LNCaP clone FGC (cell line): ENCODE measurements around the gene HTR4.

ENCODE experiments used
- DNase-seq: peaks from one replicate; pipeline ENCODE4 v3.0.0-alpha.2; 2011; ENCODE audit warnings: low read depth
- H3K4me3 ChIP-seq: 2 replicates; pipeline ENCODE4 v1.5.1; 2011; ENCODE audit warnings: mild to moderate bottlenecking, low read depth, low read length, control low read depth
- CTCF ChIP-seq: IDR thresholded peaks from 2 replicates; pipeline ENCODE4 v1.5.1; 2012; ENCODE audit warnings: mild to moderate bottlenecking; ENCODE audit not compliant: control insufficient read depth, insufficient read depth; ENCODE audit errors: extremely low read depth

The HTR4 gene

DNA sequence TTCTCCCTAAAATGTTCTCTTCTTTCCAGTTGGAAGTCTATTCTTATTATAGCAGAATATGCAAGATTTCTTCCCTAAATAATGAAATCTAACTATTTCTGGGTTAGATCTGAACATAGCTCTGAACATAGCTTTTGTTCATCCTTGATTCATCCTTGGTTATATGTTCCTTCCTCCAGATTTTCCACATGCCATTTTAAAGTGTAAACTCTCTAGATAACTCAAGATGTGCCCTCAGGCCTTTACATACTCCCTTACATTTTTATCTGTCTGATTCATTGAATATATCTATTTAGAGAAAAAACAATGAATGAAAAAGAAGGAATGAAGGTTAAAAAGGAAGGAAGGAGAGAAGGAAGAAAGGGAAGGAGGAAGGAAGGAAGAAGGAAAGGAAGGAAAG lies 169.7 kb downstream of the HTR4 start:
- DNase-seq = no peak
- TF ChIP-seq CTCF = no peak

GRCh38 chr5:148483750-148484149 lies 170.6 kb downstream of the HTR4 start:
- no peak for DNase-seq
- no peak overlapping the region for H3K4me3 ChIP-seq
- no peak for TF ChIP-seq CTCF

More for the DNA sequence above, 169.7 kb downstream of the HTR4 start:
- H3K4me3 ChIP-seq = no peak overlapping the region

DNA sequence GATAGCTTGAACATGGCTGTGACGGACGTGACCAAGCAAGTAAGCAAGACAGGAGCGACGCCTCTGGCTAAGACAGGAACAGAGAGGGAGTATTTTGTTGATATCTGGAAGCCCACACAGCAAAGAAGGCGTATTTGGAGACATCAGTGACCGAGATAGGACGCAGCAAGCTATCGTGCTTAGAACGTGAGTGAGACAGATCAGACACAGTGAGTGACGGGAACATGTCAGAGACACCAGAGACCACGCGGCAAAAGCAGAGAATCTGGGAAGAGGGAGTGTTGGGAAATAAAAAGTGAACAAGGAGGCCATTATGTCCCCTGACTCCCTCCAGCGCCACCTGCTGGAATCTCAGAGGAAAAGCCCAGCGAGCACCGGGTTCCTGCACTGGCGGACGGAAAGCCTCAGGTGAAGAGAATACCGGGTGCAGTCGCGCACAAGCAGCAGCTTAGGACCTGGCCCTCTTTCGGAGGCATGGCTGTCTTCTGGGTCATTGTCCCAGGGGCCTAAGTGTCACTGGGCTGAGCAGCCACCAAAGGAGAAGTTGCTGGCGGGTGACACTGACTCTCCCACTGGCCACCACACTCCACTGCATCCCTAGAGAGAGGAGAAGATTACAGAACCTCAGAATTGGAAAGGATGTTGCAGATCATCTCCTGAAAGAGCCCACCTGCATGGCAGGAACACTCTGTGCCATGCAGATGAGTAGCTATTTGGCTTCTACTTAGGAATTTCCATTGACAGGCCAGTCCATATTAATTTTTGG lies 171.4 kb downstream of the HTR4 start:
- no peak for DNase-seq
- H3K4me3 ChIP-seq = no peak overlapping the region
- TF ChIP-seq CTCF = peak; percentile 76

- no peak for TF ChIP-seq CTCF
- H3K4me3 ChIP-seq = no peak overlapping the region
- no peak for DNase-seq
These were observed 172.1 kb downstream of the HTR4 start for GRCh38 chr5:148482196-148482595.

DNA sequence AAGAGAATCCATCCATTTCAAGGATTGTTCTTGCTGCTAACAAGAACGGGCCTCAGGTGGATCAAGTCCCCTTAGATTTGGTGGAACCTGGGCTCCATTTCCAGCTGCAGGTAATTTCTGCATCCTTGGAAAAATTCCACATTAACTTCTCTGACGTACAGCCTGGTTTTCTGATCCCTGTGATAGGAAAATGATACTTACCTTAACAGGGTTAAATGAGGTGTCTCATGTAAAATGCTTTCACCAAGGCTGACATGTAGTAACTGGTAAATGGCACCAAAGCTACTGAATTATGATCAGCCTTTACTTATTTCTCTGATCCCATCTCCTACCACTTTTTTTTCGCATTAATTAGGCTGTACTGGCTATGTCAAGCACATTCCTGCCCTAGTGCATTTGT lies 176.9 kb downstream of the HTR4 start:
- no peak overlapping the region for H3K4me3 ChIP-seq
- TF ChIP-seq CTCF = no peak
- DNase-seq = no peak

- no peak for DNase-seq
- TF ChIP-seq CTCF = no peak
These were observed 178.0 kb downstream of the HTR4 start for GRCh38 chr5:148476302-148476701.

GRCh38 chr5:148474025-148474511 lies 180.3 kb downstream of the HTR4 start:
- no peak overlapping the region for H3K4me3 ChIP-seq
- DNase-seq = no peak
- no peak for TF ChIP-seq CTCF

More at GRCh38 chr5:148476302-148476701, 178.0 kb downstream of the HTR4 start:
- H3K4me3 ChIP-seq = no peak overlapping the region
